ENCODE measurements around the gene QTRT2. TPM values are rescaled to one million over a fixed set of nuclear protein-coding genes. Genes with fewer than 3 reads are reported as not detected.

QTRT2 gene
- total RNA-seq, 1 experiment from 2014 or later: 38.0 TPM

DNA sequence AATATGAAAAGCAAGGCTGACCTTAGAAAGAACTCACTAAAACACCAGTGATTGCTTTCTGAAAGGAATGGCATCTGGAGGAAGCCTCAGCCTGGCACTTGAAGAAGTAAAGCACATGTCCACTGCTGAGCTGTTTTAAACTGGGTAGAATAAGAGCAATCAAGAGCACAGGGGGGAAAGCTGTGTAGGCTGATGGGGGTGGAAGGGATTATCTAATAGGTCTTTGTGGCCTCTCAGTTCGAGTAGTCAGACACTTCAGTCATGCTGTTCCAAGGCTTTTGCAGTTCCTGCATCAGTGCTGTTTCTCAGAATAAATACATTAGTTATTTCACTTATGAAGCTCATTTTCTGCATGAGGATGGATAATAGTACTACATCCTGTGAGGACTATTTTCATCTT is 22.8 kb upstream of the QTRT2 start:
- Histone ChIP-seq H3K27ac (ENCODE audit: low read length) (no peak overlapping the region), H3K4me1 (ENCODE audit: insufficient read depth, low read length) (no peaks in the 10 kb centered on the region), H3K4me2 (ENCODE audit: low read length) (no peak overlapping the region), H3K9ac (ENCODE audit: low read length) (no peak overlapping the region), H3K9me2 (replicated peaks; ENCODE audit: low read length) (no peaks in the 10 kb centered on the region), H3K36me3 (ENCODE audit: low read depth, low read length) (no peaks in the 10 kb centered on the region), H3K27me3 (ENCODE audit: low read length) (no peaks in the 10 kb centered on the region), H2AFZ (ENCODE audit: low read length) (no peak overlapping the region), H3K79me2 (ENCODE audit: low read length) (no peaks in the 10 kb centered on the region), H4K20me1 (ENCODE audit: low read length) (no peaks in the 10 kb centered on the region), H3F3A (ENCODE audit: low read length, unreplicated experiment) (no peaks in the 10 kb centered on the region), H3K4me3 (ENCODE audit: low read length) (no peak overlapping the region), H3K9me3 (ENCODE audit: low read length) (no peaks in the 10 kb centered on the region)
- ChIA-PET CTCF (no interaction called here), POLR2A (ENCODE audit: unreplicated experiment) (interaction anchor here (0.5 kb wide), 1 partner anchor 114 kb away, joined by 4 read pairs; no protein-coding TSS in a partner anchor)
- DNase-seq (no peak), ATAC-seq (no peak)
- TF ChIP-seq CTCF (conservative IDR thresholded peaks at IDR 0.05; ENCODE audit: low read depth, low read length) (no peak), EZH2phosphoT487 (IDR thresholded peaks at IDR 0.05; ENCODE audit: borderline replicate concordance, low read length) (no peak), EZH2 (IDR thresholded peaks at IDR 0.05; ENCODE audit: low read length, unreplicated experiment) (no peak)
- intact Hi-C loops (cut with micrococcal nuclease): no loop called here
- BruUV-seq (replicated peaks): no TSS peak

DNA sequence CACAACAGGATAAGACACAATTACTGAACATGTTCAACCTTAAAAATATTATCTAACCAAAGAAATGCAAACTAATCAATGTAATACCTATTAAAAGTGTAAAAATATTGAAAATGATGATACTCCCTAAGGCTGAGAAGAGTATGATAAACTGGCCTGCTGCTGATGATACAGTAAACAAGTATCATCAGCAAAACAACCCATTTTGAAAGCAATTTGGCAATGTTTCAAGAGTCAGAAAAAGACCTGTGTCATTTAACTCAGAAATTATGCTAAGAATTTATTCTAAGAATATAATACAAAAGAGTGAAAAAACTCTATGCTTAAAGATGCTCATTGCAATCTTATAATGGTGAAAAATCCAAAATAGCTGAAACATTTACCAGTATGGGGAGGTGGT is 22.3 kb upstream of the QTRT2 start:
- H3K36me3 ChIP-seq (ENCODE audit: low read depth, low read length): no peaks in the 10 kb centered on the region
- no peaks in the 10 kb centered on the region for H3K4me1 ChIP-seq (ENCODE audit: insufficient read depth, low read length)
- no peaks in the 10 kb centered on the region for H3K27me3 ChIP-seq (ENCODE audit: low read length)
- no peaks in the 10 kb centered on the region for H3F3A ChIP-seq (ENCODE audit: low read length, unreplicated experiment)
- ATAC-seq: no peak
- no peak for TF ChIP-seq CTCF (conservative IDR thresholded peaks at IDR 0.05; ENCODE audit: low read depth, low read length)
- TF ChIP-seq EZH2phosphoT487 (IDR thresholded peaks at IDR 0.05; ENCODE audit: borderline replicate concordance, low read length): no peak
- no peak for TF ChIP-seq EZH2 (IDR thresholded peaks at IDR 0.05; ENCODE audit: low read length, unreplicated experiment)
- no peaks in the 10 kb centered on the region for H3K79me2 ChIP-seq (ENCODE audit: low read length)
- no peak overlapping the region for H2AFZ ChIP-seq (ENCODE audit: low read length)
- H3K9ac ChIP-seq (ENCODE audit: low read length): no peak overlapping the region
- no TSS peak for BruUV-seq (replicated peaks)
- H3K27ac ChIP-seq (ENCODE audit: low read length): no peak overlapping the region
- H4K20me1 ChIP-seq (ENCODE audit: low read length): no peaks in the 10 kb centered on the region
- ChIA-PET POLR2A (ENCODE audit: unreplicated experiment) (no interaction called here), CTCF (no interaction called here)
- H3K9me3 ChIP-seq (ENCODE audit: low read length): no peaks in the 10 kb centered on the region
- DNase-seq: no peak
- H3K9me2 ChIP-seq (replicated peaks; ENCODE audit: low read length): no peaks in the 10 kb centered on the region
- H3K4me2 ChIP-seq (ENCODE audit: low read length): no peak overlapping the region
- H3K4me3 ChIP-seq (ENCODE audit: low read length): no peak overlapping the region
- intact Hi-C loops (cut with micrococcal nuclease): no loop called here

DNA sequence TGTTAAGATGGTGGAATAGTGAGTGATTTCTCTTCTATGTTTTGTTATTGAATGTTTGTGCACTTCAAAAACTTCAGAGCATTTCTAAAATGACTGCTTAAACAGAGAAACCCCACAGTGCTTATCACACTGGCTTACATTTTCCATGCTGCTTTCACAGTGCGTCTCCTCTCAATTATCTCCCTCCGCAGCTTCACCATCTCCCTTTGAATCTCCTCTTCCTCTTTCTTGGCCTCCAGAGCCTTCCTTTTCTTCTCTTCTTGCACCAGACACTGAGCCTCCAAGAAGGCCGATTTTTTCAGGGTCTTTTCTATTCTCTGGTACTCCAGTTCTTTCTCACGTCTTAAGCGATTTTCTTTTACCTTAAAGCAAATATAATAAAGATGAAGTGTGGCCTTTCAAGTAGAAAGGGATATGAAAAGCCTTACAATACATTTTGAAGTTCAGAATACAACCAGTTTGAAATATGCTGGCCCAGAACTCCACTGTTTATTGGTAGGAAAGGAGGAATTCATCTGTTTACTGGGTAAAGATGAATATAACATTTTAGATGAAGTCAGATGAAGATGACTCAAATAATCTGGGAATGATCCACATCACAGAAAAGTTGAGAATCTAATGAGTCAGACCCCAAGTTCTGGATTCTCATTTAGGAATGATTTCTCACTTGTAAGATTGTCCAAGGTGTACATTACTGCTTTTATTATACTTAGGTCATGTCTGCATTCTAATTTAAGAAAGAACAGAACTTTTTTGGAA is 21.6 kb upstream of the QTRT2 start:
- peak; percentile 33 for DNase-seq
- BruUV-seq (replicated peaks): no TSS peak
- H3K4me3 ChIP-seq (ENCODE audit: low read length): no peak overlapping the region

More for the DNA sequence above, 21.6 kb upstream of the QTRT2 start:
- ChIA-PET CTCF (no interaction called here), POLR2A (ENCODE audit: unreplicated experiment) (no interaction called here)
- TF ChIP-seq EZH2phosphoT487 (IDR thresholded peaks at IDR 0.05; ENCODE audit: borderline replicate concordance, low read length): no peak
- TF ChIP-seq CTCF (conservative IDR thresholded peaks at IDR 0.05; ENCODE audit: low read depth, low read length): no peak
- TF ChIP-seq EZH2 (IDR thresholded peaks at IDR 0.05; ENCODE audit: low read length, unreplicated experiment): no peak
- H3K79me2 ChIP-seq (ENCODE audit: low read length): no peaks in the 10 kb centered on the region
- H3K27me3 ChIP-seq (ENCODE audit: low read length): no peaks in the 10 kb centered on the region
- no peak overlapping the region for H3K27ac ChIP-seq (ENCODE audit: low read length)
- no peak overlapping the region for H3K9ac ChIP-seq (ENCODE audit: low read length)
- H4K20me1 ChIP-seq (ENCODE audit: low read length): no peaks in the 10 kb centered on the region
- intact Hi-C loops (cut with micrococcal nuclease): no loop called here
- no peaks in the 10 kb centered on the region for H3K9me2 ChIP-seq (replicated peaks; ENCODE audit: low read length)
- H3K9me3 ChIP-seq (ENCODE audit: low read length): no peaks in the 10 kb centered on the region
- H3K4me2 ChIP-seq (ENCODE audit: low read length): no peak overlapping the region
- ATAC-seq: peak; percentile 31
- no peak overlapping the region for H2AFZ ChIP-seq (ENCODE audit: low read length)
- H3K36me3 ChIP-seq (ENCODE audit: low read depth, low read length): no peaks in the 10 kb centered on the region
- no peaks in the 10 kb centered on the region for H3K4me1 ChIP-seq (ENCODE audit: insufficient read depth, low read length)
- no peaks in the 10 kb centered on the region for H3F3A ChIP-seq (ENCODE audit: low read length, unreplicated experiment)
